Liver (tissue), 9 donors: ENCODE measurements around the gene LMTK2. TPM values are rescaled to one million over a fixed set of nuclear protein-coding genes. Genes with fewer than 3 reads are reported as not detected.

Experiments
- DNase-seq: peaks from one replicate; pipeline ENCODE4 v3.0.0-alpha.2; 2017; ENCODE audit warnings: low spot score
- H3K27ac ChIP-seq, 2 donors: one replicate each; pipeline ENCODE4 v1.7.0; 2013; ENCODE audit warnings: inconsistent platforms in 2 of 2, low read length in 2 of 2, control low read depth in 1 of 2, low read depth in 1 of 2, mild to moderate bottlenecking in 1 of 2
- H3K27me3 ChIP-seq, 4 donors: one replicate each; pipeline versions ENCODE4 v1.6.1 to v1.7.0; 2013; ENCODE audit warnings: low read length in 3 of 4, inconsistent platforms in 1 of 4, mild to moderate bottlenecking in 1 of 4, moderate library complexity in 1 of 4; ENCODE audit not compliant: control insufficient read depth in 4 of 4, insufficient read depth in 4 of 4
- H3K36me3 ChIP-seq, 4 donors: one replicate each; pipeline versions ENCODE4 v1.6.1 to v1.7.0; 2013; ENCODE audit warnings: low read length in 3 of 4, mild to moderate bottlenecking in 3 of 4, low read depth in 1 of 4, moderate library complexity in 1 of 4; ENCODE audit not compliant: control insufficient read depth in 4 of 4, insufficient read depth in 3 of 4
- H3K4me1 ChIP-seq, 4 donors: one replicate each; pipeline versions ENCODE4 v1.6.1 to v1.7.0; 2013; ENCODE audit warnings: low read length in 3 of 4, mild to moderate bottlenecking in 3 of 4, moderate library complexity in 1 of 4; ENCODE audit not compliant: control insufficient read depth in 4 of 4, insufficient read depth in 4 of 4
- H3K4me3 ChIP-seq, 3 donors: one replicate each; pipeline versions ENCODE4 v1.6.1 to v1.7.0; 2013; ENCODE audit warnings: low read length in 3 of 3, control low read depth in 1 of 3, low read depth in 1 of 3, mild to moderate bottlenecking in 1 of 3
- H3K9ac ChIP-seq, 2 donors: one replicate each; pipeline ENCODE4 v1.7.0; 2013; ENCODE audit warnings: low read length in 2 of 2, mild to moderate bottlenecking in 2 of 2, moderate library complexity in 2 of 2, control low read depth in 1 of 2, low read depth in 1 of 2
- H3K9me3 ChIP-seq, 4 donors: one replicate each; pipeline versions ENCODE4 v1.6.1 to v1.7.0; 2013; ENCODE audit warnings: low read length in 3 of 4; ENCODE audit not compliant: control insufficient read depth in 4 of 4
- ATF3 ChIP-seq: IDR thresholded peaks from 2 replicates; pipeline ENCODE4 v1.6.1; 2016; ENCODE audit warnings: antibody characterized with exemption
- CTCF ChIP-seq: fragments of 150-350 bp; IDR thresholded peaks from 2 replicates; pipeline ENCODE4 v1.5.1; 2017; ENCODE audit warnings: improper control_type of control experiment, low read depth, low read length; ENCODE audit not compliant: missing input control
- EGR1 ChIP-seq, 2 donors: IDR thresholded peaks; 2 replicates each; pipeline ENCODE4 v1.6.1; 2016 to 2018; ENCODE audit warnings: antibody characterized with exemption in 2 of 2, low read depth in 2 of 2
- FOXA1 ChIP-seq: IDR thresholded peaks from 2 replicates; pipeline ENCODE4 v1.6.1; 2016; ENCODE audit warnings: antibody characterized with exemption
- FOXA2 ChIP-seq: IDR thresholded peaks from 2 replicates; pipeline ENCODE4 v1.6.1; 2016; ENCODE audit warnings: antibody characterized with exemption
- GABPA ChIP-seq, 2 donors: IDR thresholded peaks in 1 of 2; conservative IDR thresholded peaks in 1 of 2; 2 replicates each; pipeline ENCODE4 v1.6.1; 2016; ENCODE audit warnings: antibody characterized with exemption in 2 of 2, mild to moderate bottlenecking in 1 of 2, moderate library complexity in 1 of 2
- JUND ChIP-seq, 2 donors: IDR thresholded peaks; 2 replicates each; pipeline ENCODE4 v1.6.1; 2016; ENCODE audit warnings: antibody characterized with exemption in 2 of 2
- MAX ChIP-seq: IDR thresholded peaks from 2 replicates; pipeline ENCODE4 v1.6.1; 2016; ENCODE audit warnings: antibody characterized with exemption
- NR2F2 ChIP-seq: IDR thresholded peaks from 2 replicates; pipeline ENCODE4 v1.6.1; 2016; ENCODE audit warnings: antibody characterized with exemption
- RAD21 ChIP-seq, 2 donors: IDR thresholded peaks; 2 replicates each; pipeline ENCODE4 v1.6.1; 2016; ENCODE audit warnings: antibody characterized with exemption in 2 of 2, mild to moderate bottlenecking in 2 of 2
- RXRA ChIP-seq, 2 donors: IDR thresholded peaks; 2 replicates each; pipeline ENCODE4 v1.6.1; 2017 to 2018; ENCODE audit warnings: antibody characterized with exemption in 2 of 2, mild to moderate bottlenecking in 1 of 2
- SP1 ChIP-seq: IDR thresholded peaks from 2 replicates; pipeline ENCODE4 v1.6.1; 2018; ENCODE audit warnings: antibody characterized with exemption, mild to moderate bottlenecking
- TAF1 ChIP-seq: conservative IDR thresholded peaks from 2 replicates; pipeline ENCODE4 v1.6.1; 2016; ENCODE audit warnings: antibody characterized with exemption, mild to moderate bottlenecking
- YY1 ChIP-seq: IDR thresholded peaks from 2 replicates; pipeline ENCODE4 v1.6.1; 2016; ENCODE audit warnings: antibody characterized with exemption, mild to moderate bottlenecking
- ZBTB33 ChIP-seq: IDR thresholded peaks from 2 replicates; pipeline ENCODE4 v1.6.1; 2016; ENCODE audit warnings: antibody characterized with exemption
- WGBS: extraction: QIAGEN DNeasy Blood & Tissue Kit; methylation state at CpG from one replicate; pipeline ENCODE4 v1.1.7; 2013; 5-methylcytosine and 5-hydroxymethylcytosine counted together
- polyA plus RNA-seq, 2 donors: library from polyadenylated mRNA; stranded (reverse) in 1 of 2; unstranded in 1 of 2; fragments of 200-250 nt in 1 of 2; fragments of >200 nt in 1 of 2; fragmentation: Nextera tagmentation in 1 of 2; extraction: Ambion mirVana in 1 of 2; gene quantifications; one replicate each; pipeline versions ENCODE4 v1.2.1 to v1.2.3, GENCODE V29; 2013 to 2015
- total RNA-seq, 2 donors: library from RNA; depleted of rRNA; stranded (reverse); fragments of >200 nt; gene quantifications; one replicate each; pipeline ENCODE4 v1.2.3, GENCODE V29; 2014
- donor health status: healthy.
- donor health status: healthy.
- donor health status: healthy.
- donor health status: healthy.
- donor health status: healthy.

LMTK2 gene
- total and polyA plus RNA-seq, 4 donors: 3.1 to 14.3 (median 9.0) TPM

GRCh38 chr7:98084631-98085030, 22.0 kb upstream of the LMTK2 start:
- Histone ChIP-seq H3K4me1 (no peaks in the 10 kb centered on the region), H3K9me3 (no peaks in the 10 kb centered on the region), H3K9ac (no peak overlapping the region), H3K27ac (no peak overlapping the region), H3K4me3 (no peak overlapping the region), H3K36me3 (no peaks in the 10 kb centered on the region), H3K27me3 (no peaks in the 10 kb centered on the region)
- DNase-seq: no peak
- TF ChIP-seq GABPA (IDR thresholded peaks at IDR 0.05 in 1 of 2, conservative IDR thresholded peaks at IDR 0.05 in 1 of 2): no peak
- no peak for TF ChIP-seq MAX
- no peak for TF ChIP-seq ZBTB33
- TF ChIP-seq RXRA (IDR thresholded peaks at IDR 0.05): no peak
- TF ChIP-seq FOXA1: no peak
- no peak for TF ChIP-seq EGR1 (IDR thresholded peaks at IDR 0.05; ENCODE audit: low read depth in 2 of 2)
- TF ChIP-seq SP1: no peak
- TF ChIP-seq RAD21 (IDR thresholded peaks at IDR 0.05): no peak
- TF ChIP-seq JUND (IDR thresholded peaks at IDR 0.05): no peak
- no peak for TF ChIP-seq TAF1
- TF ChIP-seq FOXA2: no peak
- no peak for TF ChIP-seq NR2F2
- WGBS: 96% methylated on average over 3 of the region's 3 CpGs

- WGBS: 52% methylated on average over 4 of the region's 4 CpGs
- Histone ChIP-seq H3K4me1 (no peaks in the 10 kb centered on the region), H3K27ac (no peak overlapping the region), H3K4me3 (no peak overlapping the region), H3K9me3 (no peaks in the 10 kb centered on the region), H3K27me3 (no peaks in the 10 kb centered on the region), H3K9ac (no peak overlapping the region), H3K36me3 (no peaks in the 10 kb centered on the region)
- DNase-seq: no peak
- TF ChIP-seq NR2F2 (no peak), TAF1 (no peak), YY1 (no peak), MAX (no peak), GABPA (IDR thresholded peaks at IDR 0.05 in 1 of 2, conservative IDR thresholded peaks at IDR 0.05 in 1 of 2) (no peak), ATF3 (no peak), FOXA1 (no peak), RXRA (IDR thresholded peaks at IDR 0.05) (no peak), FOXA2 (no peak), JUND (IDR thresholded peaks at IDR 0.05) (no peak), RAD21 (IDR thresholded peaks at IDR 0.05) (no peak), CTCF (no peak), SP1 (no peak)
Measured at GRCh38 chr7:98085674-98086073, 21.0 kb upstream of the LMTK2 start.
